B cell (primary cell): ENCODE measurements around the gene FBN1. TPM values are rescaled to one million over a fixed set of nuclear protein-coding genes. Genes with fewer than 3 reads are reported as not detected.

ENCODE experiments used
- ATAC-seq: fragments of 200-7000 bp; cut with Tn5 transposase; one replicate; pipeline ENCODE4 v1.10.0; 2021; ENCODE audit warnings: low read depth, mild to moderate bottlenecking, moderate number of reproducible peaks, moderate library complexity
- CTCF ChIA-PET: fragments of 350-600 bp; sonication (Branson Sonifier 250); formaldehyde crosslinking; loops from one replicate; lab custom pipeline; 2021; ENCODE audit warnings: antibody characterized with exemption, inconsistent platforms; lab: Charles Lee
- POLR2A ChIA-PET: fragments of 350-600 bp; sonication (Branson Sonifier 250); formaldehyde crosslinking; loops from one replicate; lab custom pipeline; 2021; ENCODE audit warnings: antibody characterized with exemption; lab: Charles Lee
- DNase-seq: peaks from one replicate; pipeline ENCODE4 v3.0.0; 2013
- H2AFZ ChIP-seq: 2 replicates; pipeline ENCODE4 v1.6.1; 2012; ENCODE audit warnings: mild to moderate bottlenecking, low read depth, low read length; ENCODE audit not compliant: insufficient read depth, poor library complexity, severe bottlenecking
- H3K27ac ChIP-seq, 2 donors: 1 replicate in 1 of 2; 2 replicates in 1 of 2; pipeline ENCODE4 v1.5.1; 2012 to 2013; ENCODE audit warnings: low read length in 2 of 2, mild to moderate bottlenecking in 2 of 2, moderate library complexity in 1 of 2
- H3K27me3 ChIP-seq, 4 experiments: fragments of 200-600 bp in 1 of 4; sonication (generic) in 1 of 4; replicated peaks in 1 of 4; 1 replicate in 2 of 4; 2 replicates in 2 of 4; pipeline versions ENCODE4 v1.6.1 to v1.7.0; 2013 to 2016; ENCODE audit warnings: low read length in 3 of 4, mild to moderate bottlenecking in 2 of 4, mixed read lengths in 1 of 4, moderate library complexity in 1 of 4; ENCODE audit not compliant: insufficient read depth in 4 of 4, control insufficient read depth in 3 of 4; ENCODE audit errors: control extremely low read depth in 1 of 4
- H3K36me3 ChIP-seq, 2 experiments: replicated peaks in 1 of 2; 1 replicate in 1 of 2; 2 replicates in 1 of 2; pipeline versions ENCODE4 v1.6.1 to v1.7.1; 2013; ENCODE audit warnings: low read length in 1 of 2; ENCODE audit not compliant: insufficient read depth in 2 of 2, control insufficient read depth in 1 of 2; ENCODE audit errors: control extremely low read depth in 1 of 2, extremely low read depth in 1 of 2
- H3K4me1 ChIP-seq, 2 donors: fragments of 200-600 bp in 1 of 2; sonication (generic) in 1 of 2; 1 replicate in 1 of 2; 2 replicates in 1 of 2; pipeline versions ENCODE4 v1.5.1 to v1.6.1; 2013 to 2017; ENCODE audit warnings: low read length in 2 of 2; ENCODE audit not compliant: control insufficient read depth in 2 of 2, insufficient read depth in 2 of 2
- H3K4me2 ChIP-seq: replicated peaks from 2 replicates; pipeline ENCODE3; 2012; ENCODE audit warnings: mild to moderate bottlenecking, low read depth, low read length; ENCODE audit not compliant: poor library complexity, severe bottlenecking
- H3K4me3 ChIP-seq, 5 experiments: fragments of 200-600 bp in 1 of 5; sonication (generic) in 1 of 5; 1 replicate in 3 of 5; 2 replicates in 2 of 5; pipeline versions ENCODE4 v1.5.1 to v1.7.0; 2011 to 2016; ENCODE audit warnings: low read length in 4 of 5, mild to moderate bottlenecking in 4 of 5, low read depth in 2 of 5, control low read depth in 1 of 5, moderate library complexity in 1 of 5; ENCODE audit not compliant: insufficient read depth in 1 of 5; ENCODE audit errors: control extremely low read depth in 1 of 5, extremely low read depth in 1 of 5
- H3K79me2 ChIP-seq: fragments of 200-600 bp; sonication (generic); one replicate; pipeline ENCODE4 v1.6.0; 2016; ENCODE audit warnings: low read length; ENCODE audit not compliant: control insufficient read depth, insufficient read depth
- H3K9ac ChIP-seq: fragments of 200-600 bp; sonication (generic); 2 replicates; pipeline ENCODE4 v1.6.1; 2017; ENCODE audit warnings: mild to moderate bottlenecking, low read length, moderate library complexity
- H3K9me3 ChIP-seq, 3 donors: one replicate each; pipeline versions ENCODE4 v1.6.1 to v1.7.1; 2013; ENCODE audit warnings: low read length in 2 of 3; ENCODE audit not compliant: control insufficient read depth in 2 of 3, insufficient read depth in 1 of 3; ENCODE audit errors: control extremely low read depth in 1 of 3
- H4K20me1 ChIP-seq: 2 replicates; pipeline ENCODE4 v1.6.0; 2012; ENCODE audit warnings: mild to moderate bottlenecking, low read length; ENCODE audit not compliant: insufficient read depth, control insufficient read depth, poor library complexity, severe bottlenecking
- H3K27ac Mint-ChIP-seq: one replicate; pipeline ENCODE4 v1.8.0; 2021; ENCODE audit warnings: mixed read lengths
- H3K27me3 Mint-ChIP-seq: one replicate; pipeline ENCODE4 v1.8.0; 2021; ENCODE audit warnings: mixed read lengths
- H3K4me1 Mint-ChIP-seq: one replicate; pipeline ENCODE4 v1.8.0; 2021; ENCODE audit warnings: mixed read lengths
- H3K4me3 Mint-ChIP-seq: one replicate; pipeline ENCODE4 v1.8.0; 2021; ENCODE audit warnings: mixed read lengths
- H3K9me3 Mint-ChIP-seq: one replicate; pipeline ENCODE4 v1.8.0; 2022; ENCODE audit warnings: mixed read lengths; ENCODE audit not compliant: insufficient read depth
- EZH2 ChIP-seq: IDR thresholded peaks from 2 replicates; pipeline ENCODE4 v1.6.1; 2012; ENCODE audit warnings: borderline replicate concordance, low read depth, mild to moderate bottlenecking, moderate library complexity, low read length; ENCODE audit not compliant: insufficient read depth, poor library complexity, severe bottlenecking
- WGBS: methylation state at CpG from one replicate; pipeline ENCODE4 v1.1.5; 2013; ENCODE audit warnings: missing lambda C conversion rate; ENCODE audit not compliant: insufficient coverage; 5-methylcytosine and 5-hydroxymethylcytosine counted together
- intact Hi-C: fragments of 100-400 bp; cut with micrococcal nuclease; formaldehyde crosslinking; loops from one replicate; pipeline ENCODE4 v1.10.0; 2022
- polyA plus RNA-seq: library from polyadenylated mRNA; depleted of rRNA; stranded (reverse); fragments of >200 nt; gene quantifications from 2 replicates; pipeline ENCODE4 v1.2.3, GENCODE V29; 2012
- total RNA-seq, 2 donors: library from RNA; stranded (reverse); fragments of 120-200 nt in 1 of 2; gene quantifications; 1 replicate in 1 of 2; 2 replicates in 1 of 2; pipeline versions ENCODE4 v1.2.3 to v1.2.4, GENCODE V29; 2013 to 2022
- TF ChIP-seq, protein P1 (sequence below): fragments of 200-600 bp; IDR thresholded peaks from one replicate; pipeline ENCODE4 v1.8.0; 2022; ENCODE audit warnings: antibody characterized with exemption, mild to moderate bottlenecking

FBN1 gene
- total and polyA plus RNA-seq, 2 donors (not counting 1 experiment from before 2014, with no cell fraction given): 0.15 to 0.25 TPM

DNA sequence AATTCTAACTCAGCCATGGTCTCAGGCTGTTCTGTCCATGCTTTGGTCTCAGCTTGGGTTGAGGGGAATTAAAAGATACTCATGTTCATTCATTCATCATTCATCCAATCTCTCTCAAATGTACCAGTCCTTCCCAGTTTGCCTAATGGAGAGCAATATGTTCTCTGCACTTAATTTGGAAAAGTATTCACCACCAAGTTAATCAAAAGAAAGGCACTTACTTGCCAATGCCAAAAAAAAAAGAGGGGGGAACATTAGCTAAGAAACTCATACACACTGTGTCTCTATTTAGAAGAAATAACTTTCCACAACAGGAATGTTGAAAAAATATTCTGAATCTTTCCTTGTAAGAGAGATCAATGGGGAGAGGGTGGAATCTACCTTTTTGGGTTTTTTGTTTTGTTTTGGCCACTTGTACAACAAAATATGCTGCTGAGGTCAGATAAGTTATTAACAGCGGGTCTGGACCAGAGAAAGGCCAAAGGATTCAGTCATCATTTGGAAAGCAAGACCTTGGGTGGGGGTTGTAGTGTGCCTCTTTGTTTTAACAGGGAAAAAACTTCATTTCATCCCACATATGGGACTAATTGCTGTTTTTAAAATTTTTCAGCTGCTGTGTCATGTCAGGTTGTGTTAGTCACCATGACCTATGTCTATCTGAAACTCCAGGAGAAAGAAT is 152.3 kb downstream of the FBN1 start:
- no peak overlapping the region for H3K27ac ChIP-seq
- H3K4me3 ChIP-seq: no peak overlapping the region
- no peaks in the 10 kb centered on the region for H3K36me3 ChIP-seq
- CTCF ChIA-PET: interaction anchor here (1.4 kb wide), 1 partner anchor 14 kb away, joined by 4 read pairs; no protein-coding TSS in a partner anchor
- H3K4me3 Mint-ChIP-seq: no peak overlapping the region
- no CpG with 5 or more reads among the region's 1 CpG for WGBS
- no peaks in the 10 kb centered on the region for H3K4me1 ChIP-seq
- no peaks in the 10 kb centered on the region for H3K79me2 ChIP-seq
- H3K4me1 Mint-ChIP-seq: no peaks in the 10 kb centered on the region
- H3K9ac ChIP-seq: no peak overlapping the region
- H3K27me3 Mint-ChIP-seq: no peaks in the 10 kb centered on the region
- no peak for ATAC-seq
- intact Hi-C loops: no loop called here
- POLR2A ChIA-PET: no interaction called here
- DNase-seq: no peak
- H3K9me3 ChIP-seq: no peaks in the 10 kb centered on the region
- no peak for TF ChIP-seq EZH2
- TF ChIP-seq, protein P1, sequence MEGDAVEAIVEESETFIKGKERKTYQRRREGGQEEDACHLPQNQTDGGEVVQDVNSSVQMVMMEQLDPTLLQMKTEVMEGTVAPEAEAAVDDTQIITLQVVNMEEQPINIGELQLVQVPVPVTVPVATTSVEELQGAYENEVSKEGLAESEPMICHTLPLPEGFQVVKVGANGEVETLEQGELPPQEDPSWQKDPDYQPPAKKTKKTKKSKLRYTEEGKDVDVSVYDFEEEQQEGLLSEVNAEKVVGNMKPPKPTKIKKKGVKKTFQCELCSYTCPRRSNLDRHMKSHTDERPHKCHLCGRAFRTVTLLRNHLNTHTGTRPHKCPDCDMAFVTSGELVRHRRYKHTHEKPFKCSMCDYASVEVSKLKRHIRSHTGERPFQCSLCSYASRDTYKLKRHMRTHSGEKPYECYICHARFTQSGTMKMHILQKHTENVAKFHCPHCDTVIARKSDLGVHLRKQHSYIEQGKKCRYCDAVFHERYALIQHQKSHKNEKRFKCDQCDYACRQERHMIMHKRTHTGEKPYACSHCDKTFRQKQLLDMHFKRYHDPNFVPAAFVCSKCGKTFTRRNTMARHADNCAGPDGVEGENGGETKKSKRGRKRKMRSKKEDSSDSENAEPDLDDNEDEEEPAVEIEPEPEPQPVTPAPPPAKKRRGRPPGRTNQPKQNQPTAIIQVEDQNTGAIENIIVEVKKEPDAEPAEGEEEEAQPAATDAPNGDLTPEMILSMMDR: no peak
- no peaks in the 10 kb centered on the region for H3K27me3 ChIP-seq
- H4K20me1 ChIP-seq: no peaks in the 10 kb centered on the region
- H2AFZ ChIP-seq: no peak overlapping the region
- H3K9me3 Mint-ChIP-seq: no peaks in the 10 kb centered on the region
- H3K4me2 ChIP-seq: no peak overlapping the region
- no peak overlapping the region for H3K27ac Mint-ChIP-seq

GRCh38 chr15:48486228-48486627 is 159.3 kb downstream of the FBN1 start:
- Histone ChIP-seq H3K27me3 (no peaks in the 10 kb centered on the region), H3K9ac (no peak overlapping the region), H3K79me2 (no peaks in the 10 kb centered on the region), H4K20me1 (no peaks in the 10 kb centered on the region), H3K4me2 (no peak overlapping the region), H3K27ac (no peak overlapping the region), H3K36me3 (no peaks in the 10 kb centered on the region), H3K4me1 (no peaks in the 10 kb centered on the region), H3K9me3 (no peaks in the 10 kb centered on the region), H3K4me3 (no peak overlapping the region), H2AFZ (no peak overlapping the region)
- ChIA-PET CTCF (no interaction called here), POLR2A (no interaction called here)
- DNase-seq (no peak), ATAC-seq (no peak)
- no peak overlapping the region for H3K4me3 Mint-ChIP-seq
- 18% methylated on average over 2 of the region's 2 CpGs for WGBS
- TF ChIP-seq, protein P1: no peak
- TF ChIP-seq EZH2: no peak
- no peaks in the 10 kb centered on the region for H3K4me1 Mint-ChIP-seq
- intact Hi-C loops: no loop called here
- no peaks in the 10 kb centered on the region for H3K9me3 Mint-ChIP-seq
- H3K27me3 Mint-ChIP-seq: no peaks in the 10 kb centered on the region
- H3K27ac Mint-ChIP-seq: no peak overlapping the region
